SK-N-SH treated with all-trans-retinoic acid at 6 μM for 48 hours (cell line): Measurements from ENCODE around the gene AMFR.

Experiments used
- ESRRG ChIP-seq: fragments of 250-450 bp; sonication (Bioruptor Pico); IDR thresholded peaks from 2 replicates; pipeline ENCODE4 v1.6.1; 2021; ENCODE audit warnings: mild to moderate bottlenecking
- OSR1 ChIP-seq: fragments of 250-450 bp; sonication (Bioruptor Pico); IDR thresholded peaks from 2 replicates; pipeline ENCODE4 v1.8.0; 2022; ENCODE audit warnings: moderate library complexity, mild to moderate bottlenecking, inconsistent platforms
- PATZ1 ChIP-seq: fragments of 250-450 bp; sonication (Bioruptor Pico); IDR thresholded peaks from 2 replicates; pipeline ENCODE4 v1.8.0; 2020; ENCODE audit warnings: mild to moderate bottlenecking, moderate library complexity, borderline replicate concordance
- RARB ChIP-seq: fragments of 250-450 bp; sonication (Bioruptor Pico); IDR thresholded peaks from 2 replicates; pipeline ENCODE4 v1.8.0; 2021; ENCODE audit warnings: mild to moderate bottlenecking, moderate library complexity
- TCF4 ChIP-seq: fragments of 250-450 bp; sonication (Bioruptor Pico); IDR thresholded peaks from 2 replicates; pipeline ENCODE4 v1.8.0; 2021; ENCODE audit warnings: mild to moderate bottlenecking, moderate library complexity, borderline replicate concordance
- ZC3H10 ChIP-seq: fragments of 250-450 bp; sonication (Bioruptor Pico); IDR thresholded peaks from 2 replicates; pipeline ENCODE4 v1.5.1; 2021; ENCODE audit warnings: mild to moderate bottlenecking, moderate library complexity
- ZFP30 ChIP-seq: fragments of 450-650 bp; formaldehyde crosslinking; IDR thresholded peaks from 2 replicates; pipeline ENCODE4 v1.5.0; 2022; ENCODE audit warnings: mild to moderate bottlenecking, moderate library complexity
- TF ChIP-seq, protein P1 (sequence below): fragments of 250-450 bp; sonication (Bioruptor Pico); IDR thresholded peaks from 2 replicates; pipeline ENCODE4 v1.5.1; 2020; ENCODE audit warnings: low read depth, mild to moderate bottlenecking, moderate library complexity
- TF ChIP-seq, protein P2 (sequence below): fragments of 250-450 bp; sonication (Bioruptor Pico); IDR thresholded peaks from 2 replicates; pipeline ENCODE4 v1.8.0; 2021; ENCODE audit warnings: low read depth, mild to moderate bottlenecking, moderate library complexity, borderline replicate concordance

DNA sequence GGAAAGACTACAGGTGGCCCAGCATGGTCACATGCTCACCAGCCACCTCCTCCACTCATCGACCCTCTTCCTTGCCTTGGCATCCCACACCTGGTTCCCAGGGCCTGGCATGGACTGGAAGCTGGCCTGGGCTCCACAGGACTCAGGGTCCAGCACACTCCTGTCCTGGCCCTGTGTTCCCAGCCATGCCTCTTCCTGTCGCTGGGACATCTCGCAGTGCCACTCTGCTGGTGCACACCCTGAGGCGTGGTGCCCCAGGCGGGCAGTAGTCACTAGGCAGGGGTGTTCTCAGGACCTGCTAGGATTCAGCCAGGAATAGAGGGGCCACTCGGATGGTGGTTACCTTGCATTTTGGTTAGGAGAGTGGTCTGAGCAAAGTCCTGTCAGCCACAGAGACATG, 99.4 kb downstream of the AMFR start:
- TF ChIP-seq TCF4 (CRISPR knock-in tag) (no peak), RARB (CRISPR knock-in tag) (no peak), PATZ1 (CRISPR knock-in tag) (no peak), ESRRG (no peak), ZC3H10 (CRISPR knock-in tag) (no peak), ZFP30 (CRISPR knock-in tag) (no peak), OSR1 (CRISPR knock-in tag) (no peak)
- TF ChIP-seq, protein P1, sequence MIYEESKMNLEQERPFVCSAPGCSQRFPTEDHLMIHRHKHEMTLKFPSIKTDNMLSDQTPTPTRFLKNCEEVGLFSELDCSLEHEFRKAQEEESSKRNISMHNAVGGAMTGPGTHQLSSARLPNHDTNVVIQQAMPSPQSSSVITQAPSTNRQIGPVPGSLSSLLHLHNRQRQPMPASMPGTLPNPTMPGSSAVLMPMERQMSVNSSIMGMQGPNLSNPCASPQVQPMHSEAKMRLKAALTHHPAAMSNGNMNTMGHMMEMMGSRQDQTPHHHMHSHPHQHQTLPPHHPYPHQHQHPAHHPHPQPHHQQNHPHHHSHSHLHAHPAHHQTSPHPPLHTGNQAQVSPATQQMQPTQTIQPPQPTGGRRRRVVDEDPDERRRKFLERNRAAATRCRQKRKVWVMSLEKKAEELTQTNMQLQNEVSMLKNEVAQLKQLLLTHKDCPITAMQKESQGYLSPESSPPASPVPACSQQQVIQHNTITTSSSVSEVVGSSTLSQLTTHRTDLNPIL (CRISPR knock-in tag), result no peak
- TF ChIP-seq, protein P2, sequence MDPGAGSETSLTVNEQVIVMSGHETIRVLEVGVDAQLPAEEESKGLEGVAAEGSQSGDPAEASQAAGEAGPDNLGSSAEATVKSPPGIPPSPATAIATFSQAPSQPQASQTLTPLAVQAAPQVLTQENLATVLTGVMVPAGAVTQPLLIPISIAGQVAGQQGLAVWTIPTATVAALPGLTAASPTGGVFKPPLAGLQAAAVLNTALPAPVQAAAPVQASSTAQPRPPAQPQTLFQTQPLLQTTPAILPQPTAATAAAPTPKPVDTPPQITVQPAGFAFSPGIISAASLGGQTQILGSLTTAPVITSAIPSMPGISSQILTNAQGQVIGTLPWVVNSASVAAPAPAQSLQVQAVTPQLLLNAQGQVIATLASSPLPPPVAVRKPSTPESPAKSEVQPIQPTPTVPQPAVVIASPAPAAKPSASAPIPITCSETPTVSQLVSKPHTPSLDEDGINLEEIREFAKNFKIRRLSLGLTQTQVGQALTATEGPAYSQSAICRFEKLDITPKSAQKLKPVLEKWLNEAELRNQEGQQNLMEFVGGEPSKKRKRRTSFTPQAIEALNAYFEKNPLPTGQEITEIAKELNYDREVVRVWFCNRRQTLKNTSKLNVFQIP (CRISPR knock-in tag), result no peak
